CD8-positive, alpha-beta memory T cell (primary cell): ENCODE measurements around the gene NUDCD2. TPM values are rescaled to one million over a fixed set of nuclear protein-coding genes. Genes with fewer than 3 reads are reported as not detected.

Experiments
- CTCF ChIA-PET: fragments of 350-600 bp; sonication (Branson Sonifier 250); formaldehyde crosslinking; loops from one replicate; lab custom pipeline; 2021; ENCODE audit warnings: antibody characterized with exemption; lab: Charles Lee
- POLR2A ChIA-PET: fragments of 350-600 bp; sonication (Branson Sonifier 250); formaldehyde crosslinking; loops from one replicate; lab custom pipeline; 2021; ENCODE audit warnings: antibody characterized with exemption; lab: Charles Lee
- DNase-seq, 5 donors: peaks; one replicate each; pipeline versions ENCODE4 v3.0.0 to v3.0.0-alpha.2; 2020 to 2022; ENCODE audit warnings: mixed read lengths in 1 of 5
- H3K27ac ChIP-seq: one replicate; pipeline ENCODE4 v1.7.0; 2013; ENCODE audit warnings: low read depth, mild to moderate bottlenecking, low read length, moderate library complexity
- H3K27me3 ChIP-seq: 2 replicates; pipeline ENCODE4 v1.7.0; 2013; ENCODE audit warnings: low read length, mild to moderate bottlenecking; ENCODE audit not compliant: insufficient read depth, poor library complexity, severe bottlenecking
- H3K36me3 ChIP-seq: 2 replicates; pipeline ENCODE4 v1.7.0; 2013; ENCODE audit warnings: mild to moderate bottlenecking, low read length, moderate library complexity; ENCODE audit not compliant: insufficient read depth
- H3K4me1 ChIP-seq: 2 replicates; pipeline ENCODE4 v1.7.0; 2013; ENCODE audit warnings: mild to moderate bottlenecking, low read length, moderate library complexity; ENCODE audit not compliant: insufficient read depth
- H3K4me3 ChIP-seq: 2 replicates; pipeline ENCODE4 v1.7.0; 2013; ENCODE audit warnings: mild to moderate bottlenecking, low read length
- H3K9me3 ChIP-seq: 2 replicates; pipeline ENCODE4 v1.7.0; 2013; ENCODE audit warnings: mild to moderate bottlenecking, low read length
- H3K27ac Mint-ChIP-seq, 8 donors: one replicate each; pipeline ENCODE4 v1.8.0; 2020 to 2021; ENCODE audit warnings: mixed read lengths in 8 of 8, mild to moderate bottlenecking in 6 of 8, inconsistent platforms in 3 of 8, moderate library complexity in 3 of 8
- H3K27me3 Mint-ChIP-seq, 2 donors: one replicate each; pipeline ENCODE4 v1.8.0; 2020 to 2021; ENCODE audit warnings: mixed read lengths in 2 of 2, mild to moderate bottlenecking in 1 of 2, moderate library complexity in 1 of 2
- H3K36me3 Mint-ChIP-seq, 3 donors: one replicate each; pipeline ENCODE4 v1.8.0; 2020 to 2021; ENCODE audit warnings: mixed read lengths in 3 of 3, inconsistent platforms in 1 of 3, mild to moderate bottlenecking in 1 of 3
- H3K4me1 Mint-ChIP-seq, 3 donors: one replicate each; pipeline ENCODE4 v1.8.0; 2020 to 2021; ENCODE audit warnings: mixed read lengths in 3 of 3, inconsistent platforms in 1 of 3, mild to moderate bottlenecking in 1 of 3
- H3K4me3 Mint-ChIP-seq, 7 donors: one replicate each; pipeline ENCODE4 v1.8.0; 2020 to 2021; ENCODE audit warnings: mixed read lengths in 7 of 7, mild to moderate bottlenecking in 6 of 7, moderate library complexity in 4 of 7, inconsistent platforms in 2 of 7
- H3K9me3 Mint-ChIP-seq, 5 donors: one replicate each; pipeline ENCODE4 v1.8.0; 2020 to 2022; ENCODE audit warnings: mixed read lengths in 5 of 5, mild to moderate bottlenecking in 3 of 5, moderate library complexity in 2 of 5, inconsistent platforms in 1 of 5
- polyA plus RNA-seq: library from polyadenylated mRNA; unstranded; fragments of 300-500 nt; fragmentation: Illumina TruSeq; gene quantifications from one replicate; pipeline ENCODE4 v1.2.3, GENCODE V29; 2021
- total RNA-seq, 2 experiments: library from RNA; stranded (reverse); gene quantifications; one replicate each; pipeline ENCODE4 v1.2.3, GENCODE V29; 2021

Gene NUDCD2
- total RNA-seq (10 to 100 TPM; 31.3 to 36.2 TPM), polyA plus RNA-seq (52.5 TPM)

- H3K36me3 Mint-ChIP-seq: peaks cover 4 to 28% (median 6%) of the 10 kb centered on the region in 3 donors
- peaks cover 0 to 2% (median 0%) of the 10 kb centered on the region in 5 donors for H3K9me3 Mint-ChIP-seq
- CTCF ChIA-PET: interaction anchor here (0.7 to 4.2 kb wide), 16 partner anchors 8 to 56 kb away, joined by 3 to 25 read pairs (median 5); partner anchors contain the start of genes CCNG1 and MAT2B
- Histone ChIP-seq H3K4me1 (peaks cover 30% of the 10 kb centered on the region), H3K9me3 (no peaks in the 10 kb centered on the region), H3K36me3 (peaks cover 3% of the 10 kb centered on the region), H3K27me3 (no peaks in the 10 kb centered on the region), H3K4me3 (peak within 1 kb of the TSS; percentile 99), H3K27ac (peak within 1 kb of the TSS; percentile 98)
- DNase-seq: peak; percentile 92 to 98 (median 97)
- peaks cover 43 to 65% (median 62%) of the 10 kb centered on the region in 3 donors for H3K4me1 Mint-ChIP-seq
- POLR2A ChIA-PET: interaction anchor here (0.6 to 5.1 kb wide), 10 partner anchors 19 to 56 kb away, joined by 3 to 101 read pairs (median 3); partner anchors contain the start of genes CCNG1 and MAT2B
- peaks cover 0 to 5% of the 10 kb centered on the region in 2 donors for H3K27me3 Mint-ChIP-seq
- H3K4me3 Mint-ChIP-seq: peak within 1 kb of the TSS; percentile 92 to 98 (median 96)
- H3K27ac Mint-ChIP-seq: peak within 1 kb of the TSS; percentile 96 to 100 (median 99)
Observed at GRCh38 chr5:163459819-163460561, at the start of gene NUDCD2. TSS of gene NUDCD2 (minus strand) at chr5:163460102. CDS start at chr5:163460050, 52 bp downstream.

GRCh38 chr5:163509291-163509951, 49.5 kb upstream of the NUDCD2 start:
- peaks cover 67 to 77% (median 74%) of the 10 kb centered on the region in 3 donors for H3K4me1 Mint-ChIP-seq

GRCh38 chr5:163508753-163509152, 48.9 kb upstream of the NUDCD2 start:
- no peaks in the 10 kb centered on the region for H3K9me3 Mint-ChIP-seq
- Histone ChIP-seq H3K36me3 (peaks cover 13% of the 10 kb centered on the region), H3K4me3 (peak overlapping the region; percentile 47), H3K9me3 (no peaks in the 10 kb centered on the region), H3K4me1 (peaks cover 51% of the 10 kb centered on the region), H3K27me3 (no peaks in the 10 kb centered on the region), H3K27ac (peak overlapping the region; percentile 40)
- DNase-seq: no peak
- H3K27ac Mint-ChIP-seq: peak overlapping the region; percentile 98 to 100 (median 99)
- CTCF ChIA-PET: interaction anchor here (1.0 to 1.6 kb wide), 3 partner anchors 48 to 71 kb away, joined by 3 to 7 read pairs (median 4); partner anchors contain the start of genes HMMR and NUDCD2
- H3K4me1 Mint-ChIP-seq: peaks cover 68 to 77% (median 74%) of the 10 kb centered on the region in 3 donors
- POLR2A ChIA-PET: interaction anchor here (2.3 kb wide), 1 partner anchor 49 kb away, joined by 10 read pairs; the partner anchor contains the start of genes HMMR and NUDCD2
- H3K36me3 Mint-ChIP-seq: peaks cover 2 to 59% (median 5%) of the 10 kb centered on the region in 3 donors
- peaks cover 0 to 1% of the 10 kb centered on the region in 2 donors for H3K27me3 Mint-ChIP-seq
- peak overlapping the region; percentile 95 to 99 (median 99) for H3K4me3 Mint-ChIP-seq

More at GRCh38 chr5:163509291-163509951, 49.5 kb upstream of the NUDCD2 start:
- no peak for DNase-seq
- peaks cover 0 to 1% of the 10 kb centered on the region in 2 donors for H3K27me3 Mint-ChIP-seq
- Histone ChIP-seq H3K27ac (peak overlapping the region; percentile 40), H3K4me1 (peaks cover 51% of the 10 kb centered on the region), H3K4me3 (peak overlapping the region; percentile 47), H3K36me3 (peaks cover 16% of the 10 kb centered on the region), H3K9me3 (no peaks in the 10 kb centered on the region), H3K27me3 (no peaks in the 10 kb centered on the region)
- ChIA-PET POLR2A (interaction anchor here (2.3 kb wide), 1 partner anchor 50 kb away, joined by 10 read pairs; the partner anchor contains the start of genes HMMR and NUDCD2), CTCF (no interaction called here)
- H3K36me3 Mint-ChIP-seq: peaks cover 2 to 60% (median 5%) of the 10 kb centered on the region in 3 donors
- peak overlapping the region; percentile 95 to 99 (median 99) for H3K4me3 Mint-ChIP-seq
- H3K9me3 Mint-ChIP-seq: no peaks in the 10 kb centered on the region
- H3K27ac Mint-ChIP-seq: peak overlapping the region; percentile 98 to 100 (median 99)

- Mint-ChIP-seq H3K36me3 (peaks cover 0 to 46% (median 2%) of the 10 kb centered on the region in 3 donors), H3K27me3 (peaks cover 0 to 1% of the 10 kb centered on the region in 2 donors), H3K4me3 (peak overlapping the region; percentile 95 to 99 (median 99)), H3K4me1 (peaks cover 64 to 72% (median 71%) of the 10 kb centered on the region in 3 donors), H3K9me3 (no peaks in the 10 kb centered on the region), H3K27ac (peak overlapping the region; percentile 98 to 100 (median 99))
- peak overlapping the region; percentile 61 for H3K4me3 ChIP-seq
- no peaks in the 10 kb centered on the region for H3K9me3 ChIP-seq
- CTCF ChIA-PET: interaction anchor here (0.7 to 1.0 kb wide), 2 partner anchors 20 to 45 kb away, joined by 3 to 4 read pairs; no protein-coding TSS in a partner anchor
- POLR2A ChIA-PET: interaction anchor here (0.9 to 3.3 kb wide), 2 partner anchors 46 to 69 kb away, joined by 9 to 101 read pairs; partner anchors contain the start of genes CCNG1, HMMR and NUDCD2
- H3K27ac ChIP-seq: peak overlapping the region; percentile 86
- DNase-seq: no peak
- peaks cover 45% of the 10 kb centered on the region for H3K4me1 ChIP-seq
- no peaks in the 10 kb centered on the region for H3K36me3 ChIP-seq
- no peaks in the 10 kb centered on the region for H3K27me3 ChIP-seq
Observed at GRCh38 chr5:163506726-163507125, 46.8 kb upstream of the NUDCD2 start.

GRCh38 chr5:163506095-163506457, 46.2 kb upstream of the NUDCD2 start:
- ChIA-PET POLR2A (interaction anchor here (0.5 to 3.3 kb wide), 5 partner anchors 10 to 89 kb away, joined by 3 to 101 read pairs (median 4); partner anchors contain the start of genes CCNG1, HMMR and NUDCD2), CTCF (interaction anchor here (0.7 to 2.0 kb wide), 8 partner anchors 14 to 68 kb away, joined by 3 to 25 read pairs (median 4); partner anchors contain the start of genes CCNG1, HMMR and NUDCD2)
- H3K4me1 Mint-ChIP-seq: peaks cover 63 to 70% (median 68%) of the 10 kb centered on the region in 3 donors
- H3K27me3 ChIP-seq: no peaks in the 10 kb centered on the region
- H3K9me3 Mint-ChIP-seq: no peaks in the 10 kb centered on the region
- peak overlapping the region; percentile 98 to 100 (median 99) for H3K27ac Mint-ChIP-seq
- peaks cover 43% of the 10 kb centered on the region for H3K4me1 ChIP-seq
- no peaks in the 10 kb centered on the region for H3K36me3 ChIP-seq
- H3K4me3 Mint-ChIP-seq: peak overlapping the region; percentile 95 to 99 (median 99)
- peaks cover 0 to 1% of the 10 kb centered on the region in 2 donors for H3K27me3 Mint-ChIP-seq
- H3K9me3 ChIP-seq: no peaks in the 10 kb centered on the region
- no peak for DNase-seq
- peak overlapping the region; percentile 61 for H3K4me3 ChIP-seq
- peaks cover 0 to 45% (median 2%) of the 10 kb centered on the region in 3 donors for H3K36me3 Mint-ChIP-seq
- H3K27ac ChIP-seq: peak overlapping the region; percentile 86

- Mint-ChIP-seq H3K9me3 (no peaks in the 10 kb centered on the region), H3K27ac (peak within 1 kb of the TSS; percentile 98 to 100 (median 99)), H3K4me3 (peak within 1 kb of the TSS; percentile 95 to 99 (median 99)), H3K36me3 (peaks cover 0 to 40% (median 2%) of the 10 kb centered on the region in 3 donors), H3K27me3 (peaks cover 0 to 1% of the 10 kb centered on the region in 2 donors), H3K4me1 (peaks cover 58 to 64% (median 62%) of the 10 kb centered on the region in 3 donors)
- Histone ChIP-seq H3K9me3 (no peaks in the 10 kb centered on the region), H3K27ac (peak within 1 kb of the TSS; percentile 86), H3K36me3 (no peaks in the 10 kb centered on the region), H3K4me3 (peak within 1 kb of the TSS; percentile 61), H3K4me1 (peaks cover 39% of the 10 kb centered on the region), H3K27me3 (no peaks in the 10 kb centered on the region)
- ChIA-PET CTCF (interaction anchor here (0.8 to 2.0 kb wide), 7 partner anchors 14 to 67 kb away, joined by 3 to 25 read pairs (median 4); partner anchors contain the start of genes CCNG1, HMMR and NUDCD2), POLR2A (interaction anchor here (0.5 to 3.3 kb wide), 6 partner anchors 11 to 89 kb away, joined by 3 to 101 read pairs (median 4); partner anchors contain the start of genes CCNG1, HMMR and NUDCD2)
- DNase-seq: peak; percentile 94 to 97 (median 95)
Observed at GRCh38 chr5:163505368-163506094, 45.6 kb upstream of the NUDCD2 start, which contains the start of gene MAT2B. TSS of gene MAT2B (plus strand) at chr5:163505619. CDS start at chr5:163505687, 68 bp downstream.
